Natural killer cell (primary cell): ENCODE results near the gene ATXN2L. TPM values are rescaled to one million over a fixed set of nuclear protein-coding genes. Genes with fewer than 3 reads are reported as not detected.
"Not testable (repeated sequence)": the region's sequence is repeated elsewhere in the genome, so short reads cannot be mapped to it uniquely, and the experiment has no call there.

Source experiments
- ATAC-seq, 3 donors: fragments of 150-1000 bp in 2 of 3; fragments of 200-7000 bp in 1 of 3; cut with Tn5 transposase; 1 replicate in 1 of 3; 2 replicates in 2 of 3; pipeline ENCODE4 v1.10.0; 2021; ENCODE audit warnings: mild to moderate bottlenecking in 2 of 3, moderate library complexity in 2 of 3
- DNase-seq, 2 donors: peaks; one replicate each; pipeline versions ENCODE4 v3.0.0 to v3.0.0-alpha.2; 2013 to 2021; ENCODE audit warnings: mixed read lengths in 1 of 2
- H3K27ac ChIP-seq: one replicate; pipeline ENCODE4 v1.5.1; 2013; ENCODE audit warnings: mild to moderate bottlenecking, low read length
- H3K27me3 ChIP-seq: one replicate; pipeline ENCODE4 v1.6.1; 2013; ENCODE audit warnings: low read length; ENCODE audit not compliant: control insufficient read depth, insufficient read depth
- H3K36me3 ChIP-seq: one replicate; pipeline ENCODE4 v1.6.1; 2013; ENCODE audit warnings: low read length; ENCODE audit not compliant: control insufficient read depth, insufficient read depth
- H3K4me1 ChIP-seq: one replicate; pipeline ENCODE4 v1.6.1; 2013; ENCODE audit warnings: low read length; ENCODE audit not compliant: control insufficient read depth, insufficient read depth
- H3K4me3 ChIP-seq: one replicate; pipeline ENCODE4 v1.5.1; 2013; ENCODE audit warnings: low read length
- H3K9me3 ChIP-seq: one replicate; pipeline ENCODE4 v1.6.1; 2013; ENCODE audit warnings: low read length; ENCODE audit not compliant: control insufficient read depth, insufficient read depth
- H3K27ac Mint-ChIP-seq, 2 donors: one replicate each; pipeline ENCODE4 v1.8.0; 2022; ENCODE audit warnings: mild to moderate bottlenecking in 2 of 2, mixed read lengths in 2 of 2, moderate library complexity in 1 of 2
- H3K27me3 Mint-ChIP-seq, 2 donors: one replicate each; pipeline ENCODE4 v1.8.0; 2022; ENCODE audit warnings: low read depth in 2 of 2, mixed read lengths in 2 of 2
- H3K36me3 Mint-ChIP-seq: one replicate; pipeline ENCODE4 v1.8.0; 2022; ENCODE audit warnings: mixed read lengths
- H3K4me1 Mint-ChIP-seq, 2 donors: one replicate each; pipeline ENCODE4 v1.8.0; 2022; ENCODE audit warnings: mixed read lengths in 2 of 2
- H3K4me3 Mint-ChIP-seq: one replicate; pipeline ENCODE4 v1.8.0; 2022; ENCODE audit warnings: mild to moderate bottlenecking, moderate library complexity, mixed read lengths
- H3K9me3 Mint-ChIP-seq, 2 donors: one replicate each; pipeline ENCODE4 v1.8.0; 2022; ENCODE audit warnings: mixed read lengths in 2 of 2
- CTCF ChIP-seq: fragments of 200-600 bp; IDR thresholded peaks from one replicate; pipeline ENCODE4 v1.8.0; 2022; ENCODE audit warnings: antibody characterized with exemption
- WGBS: methylation state at CpG from one replicate; pipeline ENCODE4 v1.1.7; 2013; ENCODE audit warnings: missing lambda C conversion rate; ENCODE audit not compliant: insufficient coverage; 5-methylcytosine and 5-hydroxymethylcytosine counted together
- intact Hi-C: fragments of 100-400 bp; cut with micrococcal nuclease; formaldehyde crosslinking; loops from one replicate; pipeline ENCODE4 v1.14.2; 2022
- total RNA-seq, 4 donors: library from RNA; stranded (reverse); fragments of 120-200 nt in 1 of 4; gene quantifications; one replicate each; pipeline versions ENCODE4 v1.2.3 to v1.2.4, GENCODE V29; 2013 to 2022

ATXN2L gene
- total RNA-seq: 100 to 1,000 TPM; 350 to 451 (median 416) TPM
- 83.8 TPM for total RNA-seq (2013)

GRCh38 chr16:28822520-28823290, at the start of gene ATXN2L:
TSS of gene ATXN2L (plus strand) at chr16:28822999. CDS start at chr16:28823260, 261 bp downstream.
- ATAC-seq: peak; percentile 66 to 85 (median 70)
- no peaks in the 10 kb centered on the region for H3K27me3 Mint-ChIP-seq
- H3K9me3 ChIP-seq: no peaks in the 10 kb centered on the region
- no peak for TF ChIP-seq CTCF
- peak within 1 kb of the TSS; percentile 98 for H3K27ac ChIP-seq
- H3K4me1 ChIP-seq: peaks cover 20% of the 10 kb centered on the region
- H3K27ac Mint-ChIP-seq: peak within 1 kb of the TSS; percentile 96 to 99
- WGBS: under 1% methylated on average over 86 of the region's 91 CpGs
- no peaks in the 10 kb centered on the region for H3K9me3 Mint-ChIP-seq
- peak within 1 kb of the TSS; percentile 94 for H3K4me3 Mint-ChIP-seq
- H3K27me3 ChIP-seq: no peaks in the 10 kb centered on the region
- intact Hi-C loops: loop anchor here (5.0 kb wide), 4 partner anchors 40 to 1830 kb away; partner anchors contain the start of genes PRR14, RABEP2 and SH2B1
- H3K4me1 Mint-ChIP-seq: peaks cover 33 to 36% of the 10 kb centered on the region in 2 donors
- peak within 1 kb of the TSS; percentile 90 for H3K4me3 ChIP-seq
- DNase-seq: peak; percentile 93 to 98
- peaks cover 12% of the 10 kb centered on the region for H3K36me3 Mint-ChIP-seq
- H3K36me3 ChIP-seq: peaks cover 24% of the 10 kb centered on the region

- H3K4me1 Mint-ChIP-seq, H3K4me1 ChIP-seq, H3K36me3 Mint-ChIP-seq, H3K9me3 ChIP-seq, H3K27me3 ChIP-seq, ATAC-seq, H3K9me3 Mint-ChIP-seq, DNase-seq, H3K4me3 Mint-ChIP-seq, H3K4me3 ChIP-seq, intact Hi-C loops, H3K27ac Mint-ChIP-seq, H3K27me3 Mint-ChIP-seq, H3K36me3 ChIP-seq, H3K27ac ChIP-seq: not testable (repeated sequence)
- WGBS: no CpG with 5 or more reads among the region's 6 CpGs
These were observed 41.1 kb upstream of the ATXN2L start for GRCh38 chr16:28781697-28782096.

- H3K9me3 ChIP-seq, H3K27me3 Mint-ChIP-seq, DNase-seq, H3K4me1 Mint-ChIP-seq, intact Hi-C loops, H3K27ac ChIP-seq, H3K36me3 ChIP-seq, H3K27ac Mint-ChIP-seq, H3K27me3 ChIP-seq, H3K4me3 Mint-ChIP-seq, H3K9me3 Mint-ChIP-seq, H3K4me1 ChIP-seq, ATAC-seq, H3K36me3 Mint-ChIP-seq, H3K4me3 ChIP-seq: not testable (repeated sequence)
- no CpG with 5 or more reads among the region's 4 CpGs for WGBS
These were observed 40.4 kb upstream of the ATXN2L start for GRCh38 chr16:28782357-28782756.

- H3K36me3 ChIP-seq, H3K9me3 ChIP-seq, H3K27me3 ChIP-seq, intact Hi-C loops, H3K9me3 Mint-ChIP-seq, H3K4me1 Mint-ChIP-seq, H3K4me1 ChIP-seq, H3K27me3 Mint-ChIP-seq, H3K4me3 ChIP-seq, H3K27ac ChIP-seq, H3K36me3 Mint-ChIP-seq: not testable (repeated sequence)
- H3K4me3 Mint-ChIP-seq: peak overlapping the region; percentile 81
- H3K27ac Mint-ChIP-seq: peak overlapping the region in 1 of 2 donors; percentile 72
- ATAC-seq: peak; percentile 74 to 90 (median 85)
- peak; percentile 49 for TF ChIP-seq CTCF
- peak in 1 of 2 donors; percentile 32 for DNase-seq
- no CpG with 5 or more reads among the region's 13 CpGs for WGBS
These were observed 20.4 kb upstream of the ATXN2L start for GRCh38 chr16:28802235-28803019.

GRCh38 chr16:28807445-28808120, 15.2 kb upstream of the ATXN2L start:
- H3K27ac Mint-ChIP-seq, H3K9me3 Mint-ChIP-seq, H3K4me1 Mint-ChIP-seq, H3K4me3 ChIP-seq, H3K27me3 ChIP-seq, H3K9me3 ChIP-seq, intact Hi-C loops, H3K36me3 Mint-ChIP-seq, DNase-seq, ATAC-seq, H3K36me3 ChIP-seq, H3K27me3 Mint-ChIP-seq, H3K4me3 Mint-ChIP-seq, H3K4me1 ChIP-seq, H3K27ac ChIP-seq: not testable (repeated sequence)
- no CpG with 5 or more reads among the region's 11 CpGs for WGBS
